GM12878 (cell line): ENCODE data around the gene LRP1.

Experiments
- ASH2L ChIP-seq: fragments of 300-600, 200-600 bp; sonication (generic); IDR thresholded peaks from 2 replicates; pipeline ENCODE4 v1.6.1; 2017; ENCODE audit warnings: low read depth, mild to moderate bottlenecking, borderline replicate concordance
- BRCA1 ChIP-seq: IDR thresholded peaks from 2 replicates; pipeline ENCODE4 v1.6.1; 2011; ENCODE audit warnings: low read depth, low read length, improper control_type of control experiment
- CTCF ChIP-seq, 3 experiments: IDR thresholded peaks in 2 of 3; conservative IDR thresholded peaks in 1 of 3; 2 replicates each; pipeline ENCODE4 v1.5.1; 2011; ENCODE audit warnings: low read depth in 3 of 3, low read length in 3 of 3, mild to moderate bottlenecking in 3 of 3, control low read depth in 2 of 3, moderate library complexity in 2 of 3, inconsistent platforms in 1 of 3, mixed read lengths in 1 of 3; ENCODE audit not compliant: control insufficient read depth in 2 of 3, insufficient read depth in 1 of 3; ENCODE audit errors: extremely low read depth in 1 of 3
- HDAC2 ChIP-seq: fragments of 200-600 bp; sonication (generic); IDR thresholded peaks from 2 replicates; pipeline ENCODE4 v1.6.1; 2017
- JUNB ChIP-seq: IDR thresholded peaks from 2 replicates; pipeline ENCODE4 v1.6.1; 2016; ENCODE audit warnings: antibody characterized with exemption, mild to moderate bottlenecking
- NR2F1 ChIP-seq: fragments of 450-650 bp; conservative IDR thresholded peaks from 2 replicates; pipeline ENCODE4 v1.6.1; 2017; ENCODE audit warnings: mild to moderate bottlenecking
- TCF12 ChIP-seq: IDR thresholded peaks from 2 replicates; pipeline ENCODE4 v1.6.1; 2011; ENCODE audit warnings: low read depth, mild to moderate bottlenecking, low read length
- USF2 ChIP-seq: IDR thresholded peaks from 2 replicates; pipeline ENCODE4 v1.6.1; 2011; ENCODE audit warnings: low read depth, low read length, improper control_type of control experiment, borderline replicate concordance

- TF ChIP-seq USF2, result peak; percentile 62
- TF ChIP-seq TCF12, result 0 out of 2 replicates have a peak, but pooled peaks have one; percentile 51
- TF ChIP-seq JUNB, result no peak
- no peak for TF ChIP-seq HDAC2
- no peak for TF ChIP-seq NR2F1
- no peak for TF ChIP-seq CTCF (IDR thresholded peaks at IDR 0.05 in 2 of 3, conservative IDR thresholded peaks at IDR 0.05 in 1 of 3; ENCODE audit: control insufficient read depth in 2 of 3, extremely low read depth in 1 of 3, insufficient read depth in 1 of 3, low read depth in 3 of 3, low read length in 3 of 3)
- TF ChIP-seq ASH2L, result no peak
- no peak for TF ChIP-seq BRCA1
These were observed 39.7 kb upstream of the LRP1 start, which contains the start of gene NAB2 for GRCh38 chr12:57088354-57089270.
